Measurements from ENCODE around the gene TUT7.

DNA sequence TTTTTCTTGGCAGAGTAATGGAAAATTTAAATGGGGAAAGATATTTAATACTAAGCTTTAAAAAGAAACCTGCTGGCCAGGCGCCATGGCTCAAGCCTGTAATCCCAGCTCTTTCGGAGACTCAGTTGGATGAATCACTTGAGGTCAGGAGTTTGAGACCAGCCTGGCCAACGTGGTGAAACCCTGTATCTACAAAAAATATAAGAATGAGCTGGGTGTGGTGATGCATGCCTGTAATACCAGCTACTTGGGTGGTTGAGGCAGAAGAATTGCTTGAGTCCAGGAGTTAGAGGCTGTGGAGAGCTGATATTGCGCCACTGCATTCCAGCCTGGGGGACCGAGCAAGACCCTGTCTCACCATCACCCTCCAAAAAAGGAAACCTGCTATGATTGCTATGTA is 32.8 kb downstream of the TUT7 start:
- TF ChIP-seq CTCF (conservative IDR thresholded peaks at IDR 0.05; ENCODE audit: low read depth in 2 of 2) (no peak), EZH2 (IDR thresholded peaks at IDR 0.05; ENCODE audit: low read depth, unreplicated experiment) (no peak), POLR2AphosphoS5 (IDR thresholded peaks at IDR 0.05; ENCODE audit: low read depth) (no peak), CREB1 (CRISPR knock-in tag; IDR thresholded peaks at IDR 0.05; ENCODE audit: low read depth) (no peak), ZNF462 (CRISPR knock-in tag; IDR thresholded peaks at IDR 0.05) (no peak), NANOG (IDR thresholded peaks at IDR 0.05; ENCODE audit: borderline replicate concordance) (no peak), ZNF114 (CRISPR knock-in tag; IDR thresholded peaks at IDR 0.05) (no peak), JUNB (IDR thresholded peaks at IDR 0.05; ENCODE audit: unreplicated experiment) (no peak), ETS1 (IDR thresholded peaks at IDR 0.05) (no peak), EZH2phosphoT487 (IDR thresholded peaks at IDR 0.05; ENCODE audit: unreplicated experiment) (no peak)
- TF ChIP-seq, protein P1, sequence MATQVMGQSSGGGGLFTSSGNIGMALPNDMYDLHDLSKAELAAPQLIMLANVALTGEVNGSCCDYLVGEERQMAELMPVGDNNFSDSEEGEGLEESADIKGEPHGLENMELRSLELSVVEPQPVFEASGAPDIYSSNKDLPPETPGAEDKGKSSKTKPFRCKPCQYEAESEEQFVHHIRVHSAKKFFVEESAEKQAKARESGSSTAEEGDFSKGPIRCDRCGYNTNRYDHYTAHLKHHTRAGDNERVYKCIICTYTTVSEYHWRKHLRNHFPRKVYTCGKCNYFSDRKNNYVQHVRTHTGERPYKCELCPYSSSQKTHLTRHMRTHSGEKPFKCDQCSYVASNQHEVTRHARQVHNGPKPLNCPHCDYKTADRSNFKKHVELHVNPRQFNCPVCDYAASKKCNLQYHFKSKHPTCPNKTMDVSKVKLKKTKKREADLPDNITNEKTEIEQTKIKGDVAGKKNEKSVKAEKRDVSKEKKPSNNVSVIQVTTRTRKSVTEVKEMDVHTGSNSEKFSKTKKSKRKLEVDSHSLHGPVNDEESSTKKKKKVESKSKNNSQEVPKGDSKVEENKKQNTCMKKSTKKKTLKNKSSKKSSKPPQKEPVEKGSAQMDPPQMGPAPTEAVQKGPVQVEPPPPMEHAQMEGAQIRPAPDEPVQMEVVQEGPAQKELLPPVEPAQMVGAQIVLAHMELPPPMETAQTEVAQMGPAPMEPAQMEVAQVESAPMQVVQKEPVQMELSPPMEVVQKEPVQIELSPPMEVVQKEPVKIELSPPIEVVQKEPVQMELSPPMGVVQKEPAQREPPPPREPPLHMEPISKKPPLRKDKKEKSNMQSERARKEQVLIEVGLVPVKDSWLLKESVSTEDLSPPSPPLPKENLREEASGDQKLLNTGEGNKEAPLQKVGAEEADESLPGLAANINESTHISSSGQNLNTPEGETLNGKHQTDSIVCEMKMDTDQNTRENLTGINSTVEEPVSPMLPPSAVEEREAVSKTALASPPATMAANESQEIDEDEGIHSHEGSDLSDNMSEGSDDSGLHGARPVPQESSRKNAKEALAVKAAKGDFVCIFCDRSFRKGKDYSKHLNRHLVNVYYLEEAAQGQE (IDR thresholded peaks at IDR 0.05; ENCODE audit: unreplicated experiment), result no peak

All from GM23338 (cell line).